Measurements from ENCODE around the gene ZFAND2A. TPM values are rescaled to one million over a fixed set of nuclear protein-coding genes. Genes with fewer than 3 reads are reported as not detected.
"Not testable (repeated sequence)": the region's sequence is repeated elsewhere in the genome, so short reads cannot be mapped to it uniquely, and the experiment has no call there.

ZFAND2A gene
- total RNA-seq, 1 donor from 2014 or later = 19.9 TPM

DNA sequence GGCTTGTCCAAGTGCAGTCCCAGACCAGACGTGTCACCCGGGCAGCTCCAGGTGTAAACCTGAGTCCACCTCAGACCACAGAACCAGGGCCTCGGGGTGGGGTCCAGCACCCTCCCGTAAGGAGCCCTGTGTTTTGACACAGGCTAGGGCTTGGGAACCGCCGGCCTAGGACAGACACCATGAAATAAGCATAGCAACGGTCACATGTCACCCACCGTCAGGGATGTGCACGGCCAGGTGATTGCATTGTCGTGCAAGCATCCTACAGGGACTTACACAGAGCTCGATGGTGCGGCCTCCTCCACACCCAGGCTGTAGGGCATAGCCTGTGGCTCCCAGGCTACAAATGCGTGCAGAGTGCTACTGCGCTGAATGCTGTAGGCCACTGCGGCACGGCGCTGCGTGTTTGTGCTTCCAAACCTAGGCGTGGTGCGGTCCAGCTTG, 10.6 kb downstream of the ZFAND2A start:
- intact Hi-C loops (cut with DNase I) = no loop called here
- TF ChIP-seq, protein P1, sequence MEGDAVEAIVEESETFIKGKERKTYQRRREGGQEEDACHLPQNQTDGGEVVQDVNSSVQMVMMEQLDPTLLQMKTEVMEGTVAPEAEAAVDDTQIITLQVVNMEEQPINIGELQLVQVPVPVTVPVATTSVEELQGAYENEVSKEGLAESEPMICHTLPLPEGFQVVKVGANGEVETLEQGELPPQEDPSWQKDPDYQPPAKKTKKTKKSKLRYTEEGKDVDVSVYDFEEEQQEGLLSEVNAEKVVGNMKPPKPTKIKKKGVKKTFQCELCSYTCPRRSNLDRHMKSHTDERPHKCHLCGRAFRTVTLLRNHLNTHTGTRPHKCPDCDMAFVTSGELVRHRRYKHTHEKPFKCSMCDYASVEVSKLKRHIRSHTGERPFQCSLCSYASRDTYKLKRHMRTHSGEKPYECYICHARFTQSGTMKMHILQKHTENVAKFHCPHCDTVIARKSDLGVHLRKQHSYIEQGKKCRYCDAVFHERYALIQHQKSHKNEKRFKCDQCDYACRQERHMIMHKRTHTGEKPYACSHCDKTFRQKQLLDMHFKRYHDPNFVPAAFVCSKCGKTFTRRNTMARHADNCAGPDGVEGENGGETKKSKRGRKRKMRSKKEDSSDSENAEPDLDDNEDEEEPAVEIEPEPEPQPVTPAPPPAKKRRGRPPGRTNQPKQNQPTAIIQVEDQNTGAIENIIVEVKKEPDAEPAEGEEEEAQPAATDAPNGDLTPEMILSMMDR (IDR thresholded peaks at IDR 0.05) = no peak
- peak; percentile 16 for ATAC-seq
- no peak for DNase-seq
- H3K4me1 ChIP-seq = no peaks in the 10 kb centered on the region
- H3K36me3 ChIP-seq = peaks cover 30% of the 10 kb centered on the region
- no peak overlapping the region for H3K4me3 ChIP-seq
- no peaks in the 10 kb centered on the region for H3K27me3 ChIP-seq
- H3K27ac ChIP-seq = no peak overlapping the region
- H3K9me3 ChIP-seq = no peaks in the 10 kb centered on the region

DNA sequence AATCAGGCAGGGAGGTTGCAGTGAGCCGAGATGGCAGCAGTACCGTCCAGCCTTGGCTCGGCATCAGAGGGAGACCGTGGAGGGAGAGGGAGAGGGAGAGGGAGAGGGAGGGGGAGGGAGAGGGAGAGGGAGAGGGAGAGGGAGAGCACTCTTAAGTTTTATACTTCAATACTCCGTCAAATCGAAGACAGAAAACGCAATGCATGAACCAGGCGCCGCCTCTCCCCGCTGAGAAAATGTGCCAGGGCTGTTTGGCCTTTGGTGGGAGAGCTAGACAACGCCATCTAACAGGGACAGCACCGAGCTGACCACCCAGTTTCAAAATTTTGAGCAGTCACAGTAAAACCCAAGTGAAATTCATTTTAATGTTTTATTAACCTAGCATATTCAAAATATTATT, 12.1 kb downstream of the ZFAND2A start:
- H3K4me3 ChIP-seq; intact Hi-C loops (cut with DNase I): not testable (repeated sequence)

DNA sequence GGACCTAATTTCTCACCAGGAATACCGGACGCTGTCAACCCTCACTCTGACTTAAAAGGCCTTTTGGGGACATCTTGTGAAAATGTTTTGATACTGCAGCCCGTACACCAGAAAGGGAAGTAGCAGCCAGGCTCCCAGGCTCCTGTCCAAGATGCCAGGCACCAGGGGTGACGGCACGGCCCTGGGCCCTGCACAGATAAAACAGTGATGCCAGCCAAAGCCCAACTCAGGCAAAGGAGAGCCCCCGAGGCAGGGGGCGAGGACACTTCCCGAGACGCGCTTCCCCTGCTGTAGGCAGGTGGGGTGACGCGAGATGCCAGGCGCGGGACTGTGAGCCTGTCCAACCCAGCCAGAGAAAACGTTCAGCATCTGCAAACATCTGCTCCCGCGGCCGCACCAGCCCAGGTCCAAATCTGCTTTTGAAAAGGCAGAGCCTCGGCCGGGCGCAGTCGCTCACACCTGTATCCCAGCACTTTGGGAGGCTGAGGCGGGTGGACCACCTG, 15.7 kb downstream of the ZFAND2A start:
- Histone ChIP-seq H3K9me3 (no peaks in the 10 kb centered on the region), H3K36me3 (no peaks in the 10 kb centered on the region), H3K4me1 (no peaks in the 10 kb centered on the region), H3K27ac (no peak overlapping the region), H3K27me3 (no peaks in the 10 kb centered on the region), H3K4me3 (no peak overlapping the region)
- intact Hi-C loops (cut with DNase I) = no loop called here
- DNase-seq (no peak), ATAC-seq (peak; percentile 74)
- TF ChIP-seq, protein P1 (IDR thresholded peaks at IDR 0.05) = peak; percentile 30

More for the DNA sequence above, 12.1 kb downstream of the ZFAND2A start:
- not testable (repeated sequence) for H3K9me3 ChIP-seq, ATAC-seq, H3K27ac ChIP-seq, DNase-seq, H3K4me1 ChIP-seq, H3K27me3 ChIP-seq
- H3K36me3 ChIP-seq = peaks cover 15% of the 10 kb centered on the region

DNA sequence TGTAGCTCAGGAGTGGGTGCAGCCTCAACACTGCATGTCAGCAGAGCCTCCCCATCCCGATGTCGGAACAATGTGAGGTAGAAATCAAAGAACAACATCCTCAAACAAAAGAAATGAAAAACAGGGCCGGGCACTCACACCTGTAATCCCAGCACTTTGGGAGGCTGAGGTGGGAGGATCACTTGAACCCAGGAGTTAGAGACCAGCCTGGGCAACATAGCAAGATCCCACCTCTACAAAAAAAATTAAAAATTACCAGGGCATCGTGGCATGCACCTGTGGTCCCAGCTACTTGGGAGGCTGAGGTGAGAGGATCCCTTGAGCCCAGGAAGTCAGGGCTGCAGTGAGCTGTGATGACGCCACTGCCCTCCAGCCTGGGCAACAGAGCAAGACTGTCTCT, 17.0 kb downstream of the ZFAND2A start:
- H3K36me3 ChIP-seq; H3K9me3 ChIP-seq; H3K27me3 ChIP-seq; H3K4me1 ChIP-seq; H3K27ac ChIP-seq; H3K4me3 ChIP-seq; ATAC-seq; intact Hi-C loops (cut with DNase I): not testable (repeated sequence)
- peak; percentile 3 for DNase-seq

DNA sequence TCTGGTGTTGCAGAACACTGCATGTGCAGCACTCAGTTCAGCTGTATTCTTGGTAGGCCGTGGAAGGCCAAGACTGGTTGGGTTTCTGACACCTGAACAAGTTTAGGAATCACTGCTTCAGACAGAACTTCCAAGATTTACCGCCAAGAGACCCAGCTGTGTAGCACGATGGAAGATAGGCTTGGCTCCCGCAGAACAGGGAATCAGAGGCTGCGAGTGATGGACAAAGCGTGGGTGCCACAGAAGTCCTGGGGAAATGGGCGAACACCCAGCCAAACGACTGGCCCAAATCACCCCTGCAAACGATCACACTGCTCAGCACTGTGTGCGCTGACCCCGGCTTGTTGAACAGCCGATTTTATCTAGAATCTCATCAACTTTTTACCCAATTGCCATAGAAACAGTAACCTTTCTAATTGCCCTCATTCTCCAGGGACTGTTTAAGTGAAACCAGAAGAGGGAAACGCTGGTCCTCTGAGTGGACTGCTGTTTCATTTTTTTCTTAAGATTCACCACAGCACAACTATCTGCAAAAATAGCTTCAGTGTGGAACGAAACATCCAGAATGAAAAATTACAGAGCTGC, 17.9 kb downstream of the ZFAND2A start:
- ATAC-seq = no peak
- no peak overlapping the region for H3K27ac ChIP-seq

DNA sequence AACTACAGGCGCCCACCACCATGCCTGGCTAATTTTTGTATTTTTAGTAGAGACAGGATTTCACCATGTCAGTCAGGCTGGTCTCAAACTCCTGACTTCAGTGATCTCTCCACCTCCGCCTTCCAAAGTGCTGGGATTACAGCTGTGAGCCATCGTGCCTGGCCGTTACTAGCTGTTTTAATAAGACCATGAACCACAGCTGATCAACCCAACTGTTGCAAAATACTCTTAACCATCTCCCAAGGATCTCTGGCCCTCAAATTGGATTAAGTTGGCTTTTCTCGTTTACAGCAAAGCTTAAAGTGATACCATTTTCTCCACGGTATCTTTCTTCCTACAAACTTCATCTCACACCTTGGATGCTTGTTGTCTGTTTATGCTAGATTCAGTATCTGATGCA, 18.3 kb downstream of the ZFAND2A start:
- intact Hi-C loops (cut with DNase I) = no loop called here
- TF ChIP-seq, protein P1 (IDR thresholded peaks at IDR 0.05) = no peak

More for the DNA sequence above, 17.9 kb downstream of the ZFAND2A start:
- peaks cover 5% of the 10 kb centered on the region for H3K4me1 ChIP-seq
- no peaks in the 10 kb centered on the region for H3K36me3 ChIP-seq
- DNase-seq = peak; percentile 26
- no peaks in the 10 kb centered on the region for H3K27me3 ChIP-seq
- TF ChIP-seq, protein P1 (IDR thresholded peaks at IDR 0.05) = no peak
- H3K4me3 ChIP-seq = no peak overlapping the region
- H3K9me3 ChIP-seq = no peaks in the 10 kb centered on the region
- intact Hi-C loops (cut with DNase I) = no loop called here

More for the DNA sequence above, 18.3 kb downstream of the ZFAND2A start:
- Histone ChIP-seq H3K27me3 (no peaks in the 10 kb centered on the region), H3K36me3 (no peaks in the 10 kb centered on the region), H3K4me3 (no peak overlapping the region), H3K4me1 (peaks cover 10% of the 10 kb centered on the region), H3K27ac (no peak overlapping the region), H3K9me3 (no peaks in the 10 kb centered on the region)
- DNase-seq (peak; percentile 8), ATAC-seq (no peak)

Data from upper lobe of right lung (tissue), 1 donor.